ENCODE results near the gene RAPGEF5.
"Not testable (repeated sequence)": the region's sequence is repeated elsewhere in the genome, so short reads cannot be mapped to it uniquely, and the experiment has no call there.

GRCh38 chr7:22090958-22091525 lies 265.9 kb downstream of the RAPGEF5 start:
- TF ChIP-seq CTCF, POLR2A (IDR thresholded peaks at IDR 0.05): not testable (repeated sequence)
